ENCODE measurements around the gene COL15A1.

DNA sequence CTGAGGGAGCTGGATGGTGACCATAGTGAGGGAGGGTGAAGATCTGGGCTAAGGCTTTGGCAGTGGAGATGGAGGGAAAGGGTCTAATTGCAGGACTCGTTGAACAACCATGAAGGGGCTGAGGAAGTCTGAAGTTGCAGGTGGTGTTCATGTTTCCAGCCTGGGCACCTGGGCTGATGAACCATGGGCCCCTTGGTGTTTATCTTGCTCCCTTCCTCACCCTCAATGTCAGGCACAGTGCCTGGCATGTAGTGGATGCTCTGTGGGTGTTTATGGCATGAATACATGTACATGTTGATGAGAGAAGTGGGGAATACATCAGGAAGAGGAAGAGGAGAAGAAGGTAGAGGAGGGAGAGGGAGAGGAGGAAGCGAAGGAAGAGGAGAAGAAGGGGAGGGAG, 31.3 kb upstream of the COL15A1 start:
- TF ChIP-seq, protein P1, sequence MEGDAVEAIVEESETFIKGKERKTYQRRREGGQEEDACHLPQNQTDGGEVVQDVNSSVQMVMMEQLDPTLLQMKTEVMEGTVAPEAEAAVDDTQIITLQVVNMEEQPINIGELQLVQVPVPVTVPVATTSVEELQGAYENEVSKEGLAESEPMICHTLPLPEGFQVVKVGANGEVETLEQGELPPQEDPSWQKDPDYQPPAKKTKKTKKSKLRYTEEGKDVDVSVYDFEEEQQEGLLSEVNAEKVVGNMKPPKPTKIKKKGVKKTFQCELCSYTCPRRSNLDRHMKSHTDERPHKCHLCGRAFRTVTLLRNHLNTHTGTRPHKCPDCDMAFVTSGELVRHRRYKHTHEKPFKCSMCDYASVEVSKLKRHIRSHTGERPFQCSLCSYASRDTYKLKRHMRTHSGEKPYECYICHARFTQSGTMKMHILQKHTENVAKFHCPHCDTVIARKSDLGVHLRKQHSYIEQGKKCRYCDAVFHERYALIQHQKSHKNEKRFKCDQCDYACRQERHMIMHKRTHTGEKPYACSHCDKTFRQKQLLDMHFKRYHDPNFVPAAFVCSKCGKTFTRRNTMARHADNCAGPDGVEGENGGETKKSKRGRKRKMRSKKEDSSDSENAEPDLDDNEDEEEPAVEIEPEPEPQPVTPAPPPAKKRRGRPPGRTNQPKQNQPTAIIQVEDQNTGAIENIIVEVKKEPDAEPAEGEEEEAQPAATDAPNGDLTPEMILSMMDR (IDR thresholded peaks at IDR 0.05), result no peak
- no peak for TF ChIP-seq POLR2A (IDR thresholded peaks at IDR 0.05)

All from Peyer's patch (tissue), 4 donors.